Non-pigmented ciliary epithelial cell (primary cell): ENCODE data around the gene CD109.

Experiments
- DNase-seq: peaks from one replicate; pipeline ENCODE4 v3.0.0-alpha.2; 2010; ENCODE audit warnings: low read depth

The CD109 gene

DNA sequence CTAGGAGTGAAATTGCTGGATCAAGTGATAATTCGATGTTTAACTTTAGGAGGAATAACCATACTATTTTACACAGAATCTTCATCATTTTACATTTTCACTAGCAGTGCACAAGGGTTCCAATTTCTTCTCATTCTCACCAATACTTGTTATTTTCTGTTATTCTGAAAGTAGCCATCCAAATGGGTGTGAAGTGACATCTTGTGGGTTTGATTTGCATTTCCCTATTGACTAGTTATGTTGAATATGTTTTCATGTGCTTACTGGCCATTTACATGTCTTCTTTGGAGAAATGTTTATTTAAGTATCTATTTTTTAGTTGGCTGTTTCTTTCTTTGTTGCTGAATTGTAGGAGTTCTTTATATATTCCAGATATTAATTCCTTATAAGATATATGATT lies 164.3 kb downstream of the CD109 start:
- DNase-seq, result no peak

DNA sequence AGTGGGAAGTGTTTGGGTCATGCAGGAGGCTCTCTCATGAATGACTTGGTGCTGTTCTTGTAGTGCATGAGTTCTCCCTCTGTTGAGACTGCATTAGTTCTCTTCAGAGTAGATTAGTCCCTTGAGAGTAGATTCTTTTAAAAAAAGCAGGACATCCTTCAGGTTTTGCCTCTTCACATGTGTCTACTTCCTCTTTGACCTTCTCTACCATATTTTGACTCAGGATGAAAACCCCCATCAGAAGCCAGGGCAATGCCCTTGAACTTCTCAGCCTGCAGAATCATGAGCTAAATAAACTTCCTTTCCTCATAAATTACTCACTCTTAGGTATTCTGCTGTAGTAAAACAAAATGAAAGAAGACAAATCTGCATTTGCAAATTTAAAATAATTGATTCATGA lies 170.3 kb downstream of the CD109 start:
- no peak for DNase-seq

DNA sequence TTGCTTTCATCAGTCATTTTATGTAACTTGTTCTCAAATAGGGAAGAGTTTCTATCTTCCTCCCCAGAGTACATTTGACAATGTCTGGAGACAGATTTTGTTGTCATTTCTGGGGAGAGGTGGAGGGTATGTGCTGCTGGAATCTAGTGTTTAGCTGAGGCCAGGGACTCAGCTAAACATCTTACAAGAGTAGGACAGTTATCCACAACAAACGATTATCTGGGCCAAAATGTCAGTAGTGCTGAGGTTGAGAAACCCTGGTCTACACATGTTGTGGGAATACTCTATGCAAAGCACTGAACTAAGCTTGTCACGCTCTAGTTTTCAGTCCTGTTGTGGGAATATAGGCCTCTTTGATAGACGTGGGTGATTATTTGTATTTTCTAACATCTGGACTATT lies 171.4 kb downstream of the CD109 start:
- no peak for DNase-seq

DNA sequence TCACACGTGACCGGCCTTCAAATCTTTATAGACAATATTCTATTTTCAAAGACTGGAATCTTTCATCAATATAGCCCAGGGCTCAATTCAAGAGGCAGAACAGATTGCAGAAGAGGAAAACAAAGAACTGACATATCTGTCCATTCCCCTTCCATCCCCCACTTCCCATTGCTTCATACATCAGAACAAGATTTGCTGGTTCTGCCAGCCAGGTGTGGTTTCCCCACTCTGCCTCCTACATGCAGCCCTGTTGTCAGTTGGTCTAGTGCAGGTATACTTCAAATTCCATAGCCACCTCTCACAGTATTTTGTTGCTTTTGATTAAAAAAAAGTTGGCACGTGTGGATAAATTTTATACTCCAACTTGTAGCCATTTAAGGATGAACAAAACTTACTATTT lies 174.9 kb downstream of the CD109 start:
- DNase-seq, result no peak

DNA sequence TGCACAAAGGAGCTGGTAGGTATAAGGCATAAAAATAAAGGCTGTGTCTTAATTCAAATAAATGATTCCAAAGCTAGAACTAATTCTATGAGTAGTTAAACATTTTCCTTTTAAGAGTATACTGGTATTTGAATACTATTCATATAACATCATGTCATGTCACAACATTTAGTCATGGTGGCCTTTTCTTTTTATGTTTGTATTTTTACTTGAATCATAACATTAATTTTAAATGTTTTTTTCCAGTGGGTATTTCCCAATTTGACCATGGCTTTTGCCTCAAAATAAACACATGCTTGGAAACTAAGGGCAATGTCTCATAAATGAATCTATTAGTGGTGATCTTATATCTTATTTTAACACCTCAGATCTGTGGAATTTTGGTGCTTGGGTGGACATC lies 177.1 kb downstream of the CD109 start:
- DNase-seq, result no peak
